Pons (tissue), 1 donor: Measurements from ENCODE around the gene LRBA.
A peak's percentile ranks its signal among the peaks of the same experiment; 100 is the strongest.

Experiments used
- DNase-seq: peaks from one replicate; pipeline ENCODE4 v3.0.0-alpha.2; 2016; ENCODE audit warnings: low spot score

The LRBA gene

DNA sequence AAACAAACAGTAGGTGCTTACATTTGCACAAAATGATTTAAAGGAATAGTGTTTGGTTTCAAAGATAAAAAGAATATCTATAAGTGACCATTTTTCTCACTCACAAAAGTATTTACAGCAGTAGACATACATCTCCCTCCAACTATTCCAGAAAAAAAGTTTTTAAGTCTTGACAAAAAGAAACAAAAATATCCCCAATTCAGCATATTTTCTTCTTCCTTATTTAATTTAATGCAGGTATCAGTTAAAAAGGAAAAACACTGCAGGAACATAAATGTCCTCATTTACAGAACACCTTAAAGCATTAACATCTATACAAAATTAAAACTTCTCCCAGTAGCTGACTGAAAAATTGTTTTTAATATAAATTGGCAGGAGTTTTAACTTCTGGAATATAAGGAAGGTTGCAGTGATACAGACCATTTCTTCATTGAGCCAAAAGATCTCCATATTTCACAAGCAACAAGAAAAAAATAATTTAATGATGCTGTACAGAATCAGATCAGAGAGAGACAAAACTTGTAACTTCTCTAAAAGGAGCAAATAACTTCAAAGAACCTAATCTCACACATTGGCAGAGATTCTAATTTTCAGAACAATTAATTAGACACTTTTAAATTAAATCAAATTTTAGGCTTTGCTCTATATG is 428.8 kb downstream of the LRBA start:
- DNase-seq = no peak

DNA sequence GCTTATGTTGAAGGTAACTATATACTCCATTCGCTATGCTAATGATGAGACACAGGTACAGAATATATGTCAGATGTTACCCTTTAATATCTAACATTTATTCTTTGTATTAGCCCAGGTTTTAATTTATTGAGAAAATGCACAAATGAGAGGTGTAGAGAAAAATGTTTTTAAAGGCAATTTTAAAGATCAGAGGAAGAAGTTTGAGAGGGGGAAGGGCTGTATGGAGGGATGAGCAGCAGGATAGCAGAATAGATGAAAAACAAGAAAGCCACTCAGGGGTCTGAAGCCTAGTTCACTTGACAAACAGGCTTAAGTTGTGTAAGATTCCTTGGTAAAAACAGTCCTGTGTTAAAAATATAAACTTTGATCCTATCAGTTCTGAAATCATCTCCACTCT is 429.5 kb downstream of the LRBA start:
- DNase-seq = no peak

DNA sequence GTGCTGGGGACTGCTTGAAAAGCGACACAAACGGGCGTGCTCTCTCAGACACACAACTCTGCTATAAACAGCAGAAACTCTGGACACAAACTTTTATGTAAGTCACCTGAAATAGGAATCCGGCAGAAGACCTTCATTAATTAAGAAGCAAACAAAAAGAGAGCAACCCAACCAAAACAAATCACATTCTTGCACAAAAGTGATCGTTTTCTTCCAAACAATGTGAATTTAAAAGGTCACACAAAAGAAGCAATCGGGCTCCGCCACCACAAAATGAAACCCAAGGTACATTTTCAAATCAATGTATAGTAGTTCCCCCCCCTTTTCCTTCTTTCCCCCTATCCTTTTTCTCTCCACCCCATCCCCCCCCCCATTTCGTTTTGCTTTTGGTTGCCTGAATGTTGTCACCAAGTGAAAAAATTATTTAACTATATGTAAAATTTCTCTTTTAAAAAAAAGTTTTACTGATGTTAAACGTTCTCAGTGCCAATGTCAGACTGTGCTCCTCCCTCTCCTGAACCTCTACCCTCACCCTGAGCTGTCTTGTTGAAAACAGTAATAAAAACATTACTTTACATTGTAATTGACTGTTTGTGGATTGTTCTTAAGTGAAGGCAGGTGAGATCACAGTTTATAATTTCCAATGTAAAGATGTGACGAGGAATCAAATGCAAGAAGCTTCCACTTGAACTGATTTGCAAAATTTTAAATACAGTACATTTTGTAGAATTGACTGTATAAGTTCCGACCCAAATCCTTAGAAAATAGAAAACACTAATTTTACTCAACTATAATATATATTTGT is 430.8 kb downstream of the LRBA start:
- DNase-seq = no peak

DNA sequence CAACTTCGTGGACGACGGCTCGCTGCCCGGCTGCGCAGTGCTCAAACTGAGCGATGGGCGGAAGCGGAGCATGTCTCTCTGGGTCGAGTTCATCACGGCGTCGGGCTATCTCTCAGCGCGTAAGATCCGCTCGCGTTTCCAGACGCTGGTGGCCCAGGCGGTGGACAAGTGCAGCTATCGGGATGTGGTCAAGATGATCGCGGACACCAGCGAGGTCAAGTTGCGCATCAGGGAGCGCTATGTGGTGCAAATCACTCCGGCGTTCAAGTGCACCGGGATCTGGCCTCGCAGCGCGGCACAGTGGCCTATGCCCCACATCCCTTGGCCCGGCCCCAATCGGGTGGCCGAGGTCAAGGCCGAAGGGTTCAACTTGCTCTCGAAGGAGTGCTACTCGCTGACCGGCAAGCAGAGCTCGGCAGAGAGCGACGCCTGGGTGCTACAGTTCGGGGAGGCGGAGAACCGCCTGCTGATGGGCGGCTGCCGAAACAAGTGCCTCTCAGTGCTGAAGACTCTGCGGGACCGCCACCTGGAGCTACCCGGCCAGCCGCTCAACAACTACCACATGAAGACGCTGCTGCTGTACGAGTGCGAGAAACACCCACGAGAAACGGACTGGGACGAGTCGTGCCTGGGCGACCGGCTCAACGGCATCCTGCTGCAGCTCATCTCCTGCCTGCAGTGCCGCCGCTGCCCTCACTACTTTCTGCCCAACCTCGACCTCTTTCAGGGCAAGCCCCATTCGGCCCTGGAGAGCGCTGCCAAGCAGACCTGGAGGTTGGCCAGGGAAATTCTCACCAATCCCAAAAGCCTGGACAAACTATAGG is 431.6 kb downstream of the LRBA start:
- DNase-seq = no peak

DNA sequence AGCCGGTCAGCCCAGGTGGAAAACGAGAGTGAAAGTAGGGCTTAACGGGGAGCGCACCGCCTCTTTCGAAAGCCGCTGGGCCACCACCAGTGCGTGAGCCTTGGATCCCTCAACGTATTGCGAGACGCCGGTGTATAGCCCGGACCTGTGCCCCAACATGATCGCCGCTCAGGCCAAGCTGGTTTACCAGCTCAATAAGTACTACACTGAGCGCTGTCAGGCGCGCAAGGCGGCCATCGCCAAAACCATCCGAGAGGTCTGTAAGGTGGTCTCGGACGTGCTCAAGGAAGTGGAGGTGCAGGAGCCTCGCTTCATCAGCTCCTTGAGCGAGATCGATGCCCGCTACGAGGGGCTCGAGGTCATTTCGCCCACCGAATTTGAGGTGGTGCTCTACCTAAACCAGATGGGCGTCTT is 432.2 kb downstream of the LRBA start:
- DNase-seq = no peak

DNA sequence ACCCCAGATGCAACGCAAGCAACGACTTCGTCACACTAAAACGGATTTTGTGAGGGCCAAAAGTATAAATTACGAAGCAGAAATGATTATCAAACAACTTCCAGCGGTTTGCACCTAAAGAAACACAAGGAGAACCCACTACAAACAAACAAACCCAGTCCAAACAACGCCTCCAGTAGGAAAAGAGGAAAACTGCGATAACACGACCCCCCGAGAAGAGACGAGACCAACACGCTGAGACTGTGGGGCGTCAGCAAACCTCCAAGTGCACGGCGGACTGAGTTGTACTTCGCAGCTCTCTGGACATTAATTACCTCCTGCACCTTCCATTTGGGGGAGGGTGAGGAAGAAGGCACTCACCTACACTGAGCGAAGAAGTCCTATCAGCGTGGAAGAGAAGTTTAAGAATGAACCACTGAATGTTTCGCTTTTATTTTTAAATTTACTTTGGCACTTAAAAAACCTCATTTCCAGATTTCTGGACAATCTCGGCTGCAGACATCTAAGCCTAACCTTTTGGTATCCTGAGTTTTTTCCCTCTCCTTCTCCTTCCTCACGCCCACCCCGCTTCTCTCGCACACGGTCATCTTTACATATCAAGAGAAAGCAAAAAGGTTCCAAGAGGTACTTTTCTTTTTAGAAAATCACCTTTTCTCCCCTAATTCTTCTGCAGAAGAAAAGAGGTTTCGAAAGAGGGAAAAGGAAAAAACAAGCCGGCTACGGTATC is 432.8 kb downstream of the LRBA start, which contains the start of gene MAB21L2:
Gene MAB21L2, plus strand, starts transcription at position 6 of the 727 bp plus-strand sequence. CDS start 879 bp downstream, outside the sequence.
- no peak for DNase-seq

DNA sequence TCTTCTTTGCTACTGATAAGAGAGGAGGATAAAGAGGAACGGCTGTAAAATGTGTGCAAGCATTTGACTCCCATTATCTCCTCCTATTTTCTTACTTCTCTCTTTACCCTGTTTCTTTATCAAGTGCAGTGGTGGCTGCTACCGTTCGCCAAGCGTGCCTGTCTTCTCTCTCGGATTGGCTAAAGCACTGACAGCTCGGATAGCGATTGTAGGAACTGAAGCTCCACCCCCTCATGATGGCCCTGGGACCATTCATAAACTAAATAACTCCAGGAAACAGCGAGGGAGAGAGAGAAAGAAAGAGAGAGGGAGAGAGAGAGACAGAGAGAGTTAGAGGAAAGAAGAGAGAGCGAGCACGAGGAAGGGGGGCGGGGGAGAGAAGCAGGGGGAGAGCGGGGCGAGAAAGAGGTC is 433.4 kb downstream of the LRBA start:
- DNase-seq = peak; percentile 48

DNA sequence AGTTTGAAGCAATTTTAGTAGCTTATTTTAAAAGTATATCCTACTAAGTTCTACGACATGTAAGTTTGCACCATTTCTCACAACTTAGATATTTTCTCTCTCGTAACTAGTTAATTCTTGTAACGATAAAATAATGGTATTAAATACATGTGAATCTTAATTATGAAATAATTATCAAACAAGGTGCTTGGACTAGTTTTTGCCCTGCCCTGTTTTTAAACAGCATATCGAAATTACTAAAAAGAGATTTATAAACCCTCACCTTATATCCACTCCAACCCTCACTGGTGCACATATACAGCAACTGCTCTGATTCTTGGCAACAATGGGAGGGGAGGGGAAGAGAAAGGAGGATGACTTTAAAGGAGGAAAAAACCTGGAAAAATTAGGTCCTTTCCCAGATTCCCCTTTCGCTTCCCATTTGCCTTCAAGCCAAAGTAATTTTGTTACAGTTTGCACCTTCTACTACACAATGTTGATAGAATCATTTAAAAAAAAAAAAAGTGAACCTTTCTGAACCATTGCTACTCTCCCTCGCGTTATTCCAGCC is 434.0 kb downstream of the LRBA start:
- no peak for DNase-seq

DNA sequence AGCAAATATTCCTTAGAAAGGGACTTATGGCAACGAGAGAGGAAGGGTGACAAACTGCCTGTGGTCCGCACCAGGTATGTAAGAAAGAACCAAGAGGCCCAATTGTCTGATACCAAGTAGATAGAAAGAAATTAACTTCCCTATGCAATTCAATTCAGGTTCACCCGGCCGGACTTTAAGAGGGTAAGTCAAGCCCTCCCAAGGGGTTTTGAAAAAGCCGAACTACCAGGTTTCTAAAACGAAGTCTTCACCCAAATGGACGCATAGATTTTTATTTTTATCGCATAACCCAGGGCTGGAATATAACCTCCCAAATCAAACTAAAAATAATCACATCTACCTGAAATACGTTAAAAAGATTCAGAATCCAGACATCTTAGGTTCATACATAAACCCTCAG is 434.8 kb downstream of the LRBA start:
- no peak for DNase-seq

DNA sequence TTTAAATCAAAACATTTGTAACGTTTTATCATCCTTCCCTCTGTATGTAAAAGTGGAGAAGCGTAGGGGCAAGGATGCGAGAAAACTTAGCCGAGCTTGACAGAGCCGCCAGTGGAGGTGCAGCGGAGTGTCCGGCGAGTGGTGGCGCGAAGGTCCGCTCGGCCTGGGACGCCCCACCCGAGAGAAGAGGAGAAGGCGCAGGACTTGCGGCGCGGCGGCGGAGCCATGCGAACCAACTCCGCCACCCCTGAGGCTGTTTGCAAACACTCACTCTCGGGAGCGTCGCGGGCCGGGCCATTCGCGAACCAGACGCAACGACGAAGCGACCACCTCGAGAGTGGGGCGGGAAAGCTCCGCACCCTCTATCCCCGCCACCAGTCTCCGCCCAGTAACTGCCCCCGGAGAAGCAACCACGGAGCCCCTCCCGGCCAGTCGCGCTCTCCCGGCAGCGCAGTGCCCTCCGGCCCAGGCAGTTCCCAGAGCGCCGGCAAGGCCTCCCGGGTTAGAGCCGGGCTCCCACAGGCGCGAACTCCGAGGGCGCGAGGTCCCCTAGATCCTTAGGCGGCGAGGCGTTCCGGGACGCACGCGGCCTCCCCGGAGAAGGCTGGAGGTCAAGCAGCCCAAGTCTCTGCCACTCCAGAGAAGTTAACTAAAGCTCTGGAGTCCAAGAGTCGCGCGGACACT is 435.4 kb downstream of the LRBA start:
- no peak for DNase-seq

DNA sequence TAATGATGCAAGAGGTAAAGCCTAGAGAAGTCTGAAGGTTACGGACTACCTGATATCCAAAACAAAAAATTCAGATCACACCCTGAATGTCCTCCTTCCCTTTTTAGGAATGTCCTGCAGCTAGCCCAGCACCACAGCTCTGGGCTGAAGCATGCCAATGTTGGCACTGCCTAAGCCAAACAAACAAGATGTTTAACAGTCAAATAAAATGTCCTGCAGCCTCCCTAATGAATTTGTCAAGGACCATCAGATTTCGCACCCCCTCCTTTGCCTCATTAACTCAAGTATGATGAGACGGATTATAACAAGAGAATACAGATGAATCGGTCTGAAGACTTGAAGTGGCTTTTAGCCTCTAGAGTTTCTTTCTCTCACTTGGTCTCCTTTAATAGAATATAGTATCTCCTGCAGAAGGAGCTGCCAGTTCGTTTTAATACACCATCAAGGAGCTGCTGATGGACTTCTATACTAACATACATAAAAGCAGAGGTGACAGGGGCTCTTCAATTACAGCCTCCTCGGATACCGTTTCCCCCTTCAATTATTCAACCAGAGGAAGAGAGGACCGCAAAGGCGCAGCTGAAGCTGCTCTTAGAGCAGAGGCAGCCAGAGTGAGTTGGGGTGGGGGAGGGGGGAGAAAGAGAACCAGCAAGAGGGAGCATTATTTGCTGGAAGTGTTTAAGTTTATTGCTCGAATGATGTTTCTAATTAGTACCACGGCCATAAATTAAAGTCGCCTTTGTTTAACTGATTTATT is 436.2 kb downstream of the LRBA start:
- no peak for DNase-seq

DNA sequence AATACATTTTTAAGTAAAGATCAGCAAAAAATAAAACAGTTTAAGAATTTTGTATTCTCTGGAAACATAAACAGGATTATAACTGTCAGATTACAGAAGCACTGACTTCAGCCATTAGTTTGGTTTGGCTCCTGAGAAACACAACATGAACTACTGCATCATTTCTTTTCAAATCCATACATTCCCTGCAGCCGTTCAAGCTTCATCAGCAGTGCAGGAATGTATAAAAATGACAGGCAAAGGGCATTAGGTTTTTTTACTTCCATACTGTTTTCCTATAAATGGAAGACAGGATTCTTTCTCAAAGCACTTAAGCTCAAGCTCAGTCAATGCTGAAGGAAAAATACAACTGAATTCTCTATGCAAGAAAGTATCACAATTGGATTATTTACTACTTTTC is 437.3 kb downstream of the LRBA start:
- DNase-seq = no peak

DNA sequence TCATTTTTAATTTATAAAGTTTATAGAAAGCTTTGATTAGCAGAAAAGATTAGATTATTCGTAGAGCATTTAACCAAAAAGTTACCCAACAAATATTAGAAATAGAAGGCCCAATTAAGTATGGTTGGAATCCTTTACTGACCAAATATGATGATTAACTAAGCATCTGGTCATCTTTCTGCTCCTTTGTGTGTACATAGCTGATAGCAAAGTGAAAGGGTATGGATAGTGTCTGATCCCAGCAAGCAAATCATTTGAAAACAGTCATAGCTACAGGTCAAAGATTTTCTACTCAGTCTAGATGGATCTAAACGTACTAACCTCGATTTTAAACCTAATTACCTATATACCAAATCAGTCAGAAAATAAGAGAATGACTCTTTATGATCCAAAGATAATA is 440.4 kb downstream of the LRBA start:
- DNase-seq = no peak

DNA sequence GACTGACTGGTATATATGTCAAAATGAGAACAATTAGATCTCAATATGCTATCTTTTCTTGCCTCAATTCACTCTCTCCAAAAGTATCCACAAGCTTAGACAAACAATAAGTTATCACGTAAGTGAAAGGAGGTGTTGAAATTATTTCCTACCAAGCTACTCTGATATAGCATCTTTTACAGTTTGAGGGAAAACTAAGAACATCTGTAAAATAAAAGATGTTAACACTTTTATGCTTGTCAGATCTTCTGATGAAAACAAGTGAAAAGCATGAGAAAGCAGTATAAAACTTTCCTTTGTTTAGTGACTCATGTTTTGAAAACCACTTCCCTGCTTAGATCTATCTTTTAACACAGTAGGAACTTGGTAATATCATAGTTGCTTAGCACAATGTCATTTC is 441.6 kb downstream of the LRBA start:
- DNase-seq = no peak

DNA sequence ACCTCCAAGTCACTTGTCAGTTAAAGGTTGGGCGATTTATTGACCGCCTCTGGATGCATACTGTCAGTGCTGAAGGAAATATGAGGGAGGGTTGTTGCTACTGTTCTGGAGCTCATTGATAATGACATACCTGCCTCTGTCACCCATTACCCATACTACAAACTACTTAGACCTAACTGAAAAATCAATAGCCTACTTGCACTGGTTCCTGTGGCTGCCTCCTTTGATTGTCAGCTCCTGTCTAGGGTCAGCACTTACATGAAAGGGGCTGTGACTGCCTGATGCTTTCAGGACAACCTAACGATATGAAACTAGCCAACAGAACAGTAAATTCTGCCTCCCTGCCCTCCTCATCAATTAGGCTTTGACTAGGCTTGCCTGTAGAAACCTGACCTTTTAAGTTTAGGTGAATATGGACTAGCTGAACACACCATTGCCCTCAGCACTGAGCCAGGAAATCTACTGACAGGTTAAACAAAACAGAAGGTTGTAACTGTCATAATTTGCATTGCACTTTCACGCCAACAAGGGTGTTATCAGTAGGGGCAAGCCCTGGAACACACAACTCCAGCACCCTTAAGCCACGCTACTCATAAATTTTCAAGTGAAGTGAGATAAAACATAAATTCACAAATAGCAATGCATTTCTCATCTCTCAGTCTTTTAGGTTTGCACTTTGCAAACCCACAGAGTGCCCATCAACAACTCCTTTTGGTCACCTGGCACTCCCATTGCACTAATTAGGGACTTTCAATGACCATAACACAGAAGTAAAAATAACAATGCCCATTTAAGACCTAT is 442.2 kb downstream of the LRBA start:
- no peak for DNase-seq

DNA sequence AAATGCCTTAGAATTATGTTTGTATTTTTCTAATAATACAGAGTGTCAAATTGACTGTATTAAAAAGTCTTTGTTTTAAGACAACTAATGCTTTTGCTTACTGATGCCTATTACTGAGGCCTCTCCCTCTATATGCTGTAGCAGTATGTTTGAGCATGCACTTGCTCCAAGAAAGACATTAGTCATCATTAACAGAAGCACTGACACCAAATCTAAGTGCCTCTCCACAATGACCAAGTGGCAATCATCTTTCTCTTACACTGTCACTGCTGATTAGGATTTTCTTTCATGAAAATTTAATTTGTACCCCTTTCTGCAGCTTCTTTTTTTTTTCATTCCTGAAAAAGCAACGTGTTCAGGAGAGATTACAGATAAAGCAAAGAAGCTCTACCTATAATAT is 444.2 kb downstream of the LRBA start:
- no peak for DNase-seq

DNA sequence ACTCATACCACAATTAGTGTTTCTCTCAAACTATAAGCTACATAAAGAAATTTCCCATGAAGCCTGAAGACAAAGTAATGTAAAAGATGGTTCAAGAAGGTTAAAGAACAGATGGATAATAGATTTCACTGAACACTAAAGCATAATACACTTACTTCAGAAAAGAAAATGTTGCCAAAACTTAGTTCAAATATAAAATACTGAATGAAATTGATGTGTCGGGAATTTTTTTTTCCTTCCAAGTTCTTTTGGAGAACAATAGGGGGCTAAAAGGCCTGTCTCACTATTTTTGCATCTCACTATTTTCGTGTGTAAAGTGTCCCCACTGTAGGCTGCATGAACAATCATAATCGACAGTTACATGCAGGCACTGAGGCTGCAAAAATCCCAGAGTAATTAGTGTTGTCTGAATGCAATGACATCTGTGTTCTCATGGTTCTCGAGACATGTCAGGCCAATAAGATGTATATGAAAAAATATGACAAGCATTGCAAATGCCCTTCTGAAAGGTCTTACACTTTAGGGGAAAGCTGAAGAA is 445.0 kb downstream of the LRBA start:
- DNase-seq = no peak

DNA sequence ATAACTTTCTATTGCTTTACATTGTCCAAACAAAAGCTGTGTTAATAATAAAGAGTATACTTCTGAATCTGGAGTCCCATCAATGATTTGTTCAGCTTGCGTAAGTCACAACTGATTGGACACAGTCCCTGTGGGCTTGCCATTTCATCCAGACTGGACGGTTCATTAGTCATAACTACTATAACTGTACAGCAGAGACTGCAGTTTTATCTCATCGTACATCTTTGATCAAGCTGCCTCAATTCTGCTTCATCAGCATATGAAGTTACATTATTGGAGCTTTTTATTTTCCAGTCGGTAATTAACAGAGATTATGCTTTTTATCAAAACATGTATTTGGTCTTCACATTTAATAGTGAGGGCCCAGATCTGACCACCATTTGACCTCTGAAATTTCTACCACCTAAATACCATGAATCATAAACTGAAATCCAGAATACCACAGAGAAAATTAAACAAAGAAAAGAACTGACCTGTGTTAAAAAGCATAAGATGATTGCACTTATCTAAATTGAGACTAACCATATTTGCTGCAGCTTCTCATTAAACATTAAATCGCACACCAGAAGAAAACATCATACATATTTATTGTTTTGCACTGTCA is 445.6 kb downstream of the LRBA start:
- no peak for DNase-seq

DNA sequence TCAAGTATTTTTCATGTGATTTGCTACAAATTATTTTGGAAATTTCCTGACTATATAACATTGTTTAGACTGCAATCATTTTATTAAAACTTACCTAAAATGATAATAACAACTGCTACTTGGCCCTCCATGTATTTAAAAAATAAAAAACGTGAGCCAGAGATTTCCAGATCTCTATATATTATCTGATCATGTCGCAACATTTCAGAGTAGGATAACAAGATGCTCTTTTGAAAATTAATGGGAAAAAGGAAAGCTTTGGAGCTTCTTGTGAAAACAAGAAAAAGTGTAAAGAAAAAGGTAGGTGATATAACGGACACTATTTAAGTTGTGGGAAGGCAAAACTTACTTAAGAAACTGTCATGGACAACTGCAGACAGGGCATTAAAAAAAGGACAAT is 448.0 kb downstream of the LRBA start:
- no peak for DNase-seq
